GM12801 (cell line): Measurements from ENCODE around the gene HPS1.

Source experiments
- TF ChIP-seq, protein P1 (sequence below): IDR thresholded peaks from one replicate; pipeline ENCODE4 v1.5.1; 2011; ENCODE audit warnings: control low read depth; ENCODE audit not compliant: insufficient read length; ENCODE audit errors: extremely low read depth

Gene HPS1

GRCh38 chr10:98461500-98461842 lies 14.7 kb upstream of the HPS1 start:
- TF ChIP-seq, protein P1, sequence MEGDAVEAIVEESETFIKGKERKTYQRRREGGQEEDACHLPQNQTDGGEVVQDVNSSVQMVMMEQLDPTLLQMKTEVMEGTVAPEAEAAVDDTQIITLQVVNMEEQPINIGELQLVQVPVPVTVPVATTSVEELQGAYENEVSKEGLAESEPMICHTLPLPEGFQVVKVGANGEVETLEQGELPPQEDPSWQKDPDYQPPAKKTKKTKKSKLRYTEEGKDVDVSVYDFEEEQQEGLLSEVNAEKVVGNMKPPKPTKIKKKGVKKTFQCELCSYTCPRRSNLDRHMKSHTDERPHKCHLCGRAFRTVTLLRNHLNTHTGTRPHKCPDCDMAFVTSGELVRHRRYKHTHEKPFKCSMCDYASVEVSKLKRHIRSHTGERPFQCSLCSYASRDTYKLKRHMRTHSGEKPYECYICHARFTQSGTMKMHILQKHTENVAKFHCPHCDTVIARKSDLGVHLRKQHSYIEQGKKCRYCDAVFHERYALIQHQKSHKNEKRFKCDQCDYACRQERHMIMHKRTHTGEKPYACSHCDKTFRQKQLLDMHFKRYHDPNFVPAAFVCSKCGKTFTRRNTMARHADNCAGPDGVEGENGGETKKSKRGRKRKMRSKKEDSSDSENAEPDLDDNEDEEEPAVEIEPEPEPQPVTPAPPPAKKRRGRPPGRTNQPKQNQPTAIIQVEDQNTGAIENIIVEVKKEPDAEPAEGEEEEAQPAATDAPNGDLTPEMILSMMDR, result no peak

DNA sequence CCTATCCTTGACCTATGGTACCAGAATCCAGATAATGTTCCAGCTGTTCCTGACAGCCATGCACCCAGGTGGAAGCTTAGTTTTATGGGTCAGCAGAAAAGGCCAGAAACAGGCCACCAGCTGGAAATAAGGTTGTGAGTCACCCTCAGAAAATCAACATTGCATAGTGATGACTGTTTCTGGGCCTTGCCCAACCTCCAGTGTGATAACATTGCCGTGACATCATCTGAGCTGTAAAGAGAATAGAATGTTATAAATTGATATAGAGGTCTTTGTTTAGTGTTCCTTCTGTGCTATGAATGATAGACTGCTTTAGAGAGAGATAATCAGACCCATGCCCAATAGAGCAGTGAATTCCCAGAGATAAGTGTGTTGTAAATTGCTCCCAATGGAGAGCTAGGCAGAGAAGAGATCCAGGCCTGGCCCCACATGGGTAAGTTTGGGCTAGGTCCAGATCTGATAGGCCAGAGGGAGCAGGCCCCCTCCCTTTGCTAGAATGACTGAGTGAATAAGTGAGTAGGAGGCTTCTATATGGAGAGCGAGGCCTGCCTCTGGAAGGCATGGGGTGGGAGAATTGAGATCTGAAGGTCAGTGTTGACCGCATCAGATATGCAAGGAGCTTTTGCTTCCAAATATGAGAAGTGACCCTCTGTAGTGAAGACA lies 14.2 kb upstream of the HPS1 start:
- TF ChIP-seq, protein P1, result no peak

DNA sequence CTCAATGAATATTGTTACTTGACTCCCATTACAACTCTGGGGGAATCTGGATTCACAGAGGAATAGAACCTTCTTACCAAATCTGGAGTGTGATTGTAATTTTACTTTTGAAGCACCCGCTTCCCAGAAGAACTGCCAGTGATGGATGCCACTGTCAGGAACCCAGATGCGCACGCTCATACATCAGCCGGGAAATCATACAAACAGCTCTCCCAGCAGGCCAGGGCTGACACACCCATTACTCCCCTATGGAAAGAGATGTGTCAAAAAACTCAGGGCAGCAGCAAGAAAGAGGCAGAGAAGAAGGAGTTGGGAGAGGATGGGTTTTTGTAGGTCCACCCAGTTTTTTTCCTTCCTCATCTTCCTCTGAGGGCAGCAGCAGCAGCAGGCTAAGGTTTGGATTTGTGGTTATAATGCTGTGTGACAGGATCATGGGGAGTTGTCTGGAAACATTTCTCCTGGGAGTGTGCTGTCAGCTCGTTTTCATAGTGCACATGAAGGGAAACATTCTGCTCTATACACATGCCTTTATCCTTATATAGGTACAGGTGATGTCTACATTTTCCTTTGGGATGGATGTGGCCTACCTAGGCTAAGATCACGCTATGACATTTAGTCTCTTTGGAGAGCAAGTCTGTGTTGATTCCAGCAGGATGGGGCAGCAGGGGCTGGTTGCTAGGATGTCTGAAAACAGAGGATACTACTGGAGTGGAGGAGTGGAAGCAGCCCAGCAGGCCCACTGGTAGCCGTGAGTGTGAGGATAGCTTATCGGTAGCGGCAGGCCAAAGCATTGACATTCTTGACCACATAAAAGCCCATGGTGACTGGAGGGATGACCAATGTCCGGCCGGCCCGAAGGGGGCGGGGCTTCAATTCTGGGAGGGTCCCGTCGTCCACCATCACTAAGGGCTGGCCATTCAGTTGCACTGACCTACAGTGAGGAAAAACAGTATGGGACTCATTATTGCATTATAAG lies 12.4 kb upstream of the HPS1 start:
- TF ChIP-seq, protein P1, result no peak

- TF ChIP-seq, protein P1, result no peak
These were observed 11.0 kb upstream of the HPS1 start for GRCh38 chr10:98457721-98458120.

GRCh38 chr10:98456686-98457482 lies 10.1 kb upstream of the HPS1 start:
- TF ChIP-seq, protein P1, result no peak

DNA sequence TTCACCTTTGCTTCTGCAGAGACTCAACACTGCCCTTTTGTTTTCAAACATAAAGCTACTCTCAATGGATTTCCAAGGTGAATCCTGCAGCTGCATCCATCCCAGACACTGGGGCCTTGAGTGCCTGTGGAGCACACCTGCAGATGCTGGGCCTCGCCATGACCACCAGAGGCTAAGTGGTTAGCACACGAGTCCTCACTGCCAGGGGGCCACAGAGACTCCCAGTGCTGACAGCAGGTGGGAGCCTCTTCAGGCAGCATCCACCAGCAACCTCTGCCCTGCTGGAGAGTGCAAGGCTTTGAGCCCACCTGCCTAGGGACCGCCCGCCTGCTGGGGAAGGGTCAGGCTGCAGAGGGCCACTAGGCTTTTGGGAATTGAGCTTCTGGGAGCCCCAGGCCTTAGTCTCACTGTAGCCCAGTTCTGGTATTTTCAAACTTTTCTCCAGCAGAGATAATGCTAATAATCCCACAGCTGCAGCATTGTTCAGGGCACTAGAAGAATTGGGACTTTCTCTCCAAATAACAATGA lies 9.4 kb upstream of the HPS1 start:
- TF ChIP-seq, protein P1, result no peak

DNA sequence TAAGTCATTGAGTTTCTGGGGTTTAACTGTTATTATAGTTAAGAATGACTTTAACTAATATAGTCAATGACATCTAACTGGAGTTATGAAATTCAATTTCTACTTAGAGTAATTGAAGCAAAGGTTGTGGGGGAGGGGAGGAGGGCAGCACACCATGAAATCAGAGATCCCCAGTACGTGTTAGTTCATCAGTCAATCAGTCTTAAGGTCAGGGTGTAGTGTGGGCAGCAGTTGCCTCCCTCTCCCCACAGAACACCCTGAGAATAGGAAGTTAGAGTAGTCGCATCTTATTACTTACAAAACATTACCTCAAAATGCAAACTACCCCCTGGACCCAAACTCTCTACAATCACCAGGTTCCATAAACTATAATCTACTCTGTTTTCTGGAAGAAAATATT lies 7.0 kb upstream of the HPS1 start:
- TF ChIP-seq, protein P1, result no peak
